Skeletal muscle tissue (tissue), 4 donors: ENCODE results near the gene SLC9A7. TPM values are rescaled to one million over a fixed set of nuclear protein-coding genes. Genes with fewer than 3 reads are reported as not detected.

Experiments used
- H3K27ac ChIP-seq: one replicate; pipeline ENCODE4 v1.7.0; 2013; ENCODE audit warnings: mild to moderate bottlenecking, low read depth, low read length, inconsistent platforms
- H3K27me3 ChIP-seq, 3 donors: one replicate each; pipeline ENCODE4 v1.7.0; 2013; ENCODE audit warnings: low read length in 3 of 3; ENCODE audit not compliant: control insufficient read depth in 3 of 3, insufficient read depth in 3 of 3
- H3K36me3 ChIP-seq, 3 donors: one replicate each; pipeline ENCODE4 v1.7.0; 2013; ENCODE audit warnings: low read length in 3 of 3; ENCODE audit not compliant: control insufficient read depth in 3 of 3, insufficient read depth in 3 of 3
- H3K4me1 ChIP-seq, 3 donors: one replicate each; pipeline ENCODE4 v1.7.0; 2013; ENCODE audit warnings: low read length in 3 of 3, mild to moderate bottlenecking in 3 of 3; ENCODE audit not compliant: control insufficient read depth in 3 of 3, insufficient read depth in 3 of 3
- H3K4me3 ChIP-seq, 3 donors: one replicate each; pipeline ENCODE4 v1.7.0; 2013; ENCODE audit warnings: low read length in 3 of 3
- H3K9ac ChIP-seq, 3 donors: one replicate each; pipeline ENCODE4 v1.7.0; 2013; ENCODE audit warnings: low read length in 3 of 3, mild to moderate bottlenecking in 3 of 3, moderate library complexity in 2 of 3, low read depth in 1 of 3
- H3K9me3 ChIP-seq, 3 donors: one replicate each; pipeline ENCODE4 v1.7.0; 2013; ENCODE audit warnings: low read length in 3 of 3; ENCODE audit not compliant: control insufficient read depth in 3 of 3
- total RNA-seq: library from RNA; depleted of rRNA; stranded (reverse); fragments of >200 nt; gene quantifications from one replicate; pipeline ENCODE4 v1.2.3, GENCODE V29; 2014
- donor health status: Osteomylitis.

Gene SLC9A7
- total RNA-seq, 1 donor from 2014 or later = 13.0 TPM

DNA sequence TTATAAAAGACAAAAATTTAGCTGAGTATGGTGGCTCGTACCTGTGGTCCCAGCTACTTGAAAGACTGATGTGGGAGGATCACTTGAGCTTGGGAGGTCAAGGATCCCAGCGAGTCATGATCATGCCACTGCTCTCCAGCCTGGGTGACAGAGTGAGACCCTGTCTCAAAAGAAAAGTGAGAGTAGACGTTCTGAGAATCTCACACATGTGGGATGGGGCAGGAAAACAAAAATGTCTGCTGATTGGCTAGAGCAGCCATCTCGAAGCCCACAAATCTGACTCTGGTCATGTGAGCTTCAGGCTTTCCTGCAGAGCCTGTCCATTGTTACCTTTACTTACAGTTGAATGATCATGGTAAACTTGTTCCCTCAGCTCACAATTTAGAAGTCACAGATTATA is 23.1 kb upstream of the SLC9A7 start:
- no peak overlapping the region for H3K9ac ChIP-seq
- H3K4me3 ChIP-seq = no peak overlapping the region
- no peaks in the 10 kb centered on the region for H3K27me3 ChIP-seq
- no peak overlapping the region for H3K27ac ChIP-seq
- H3K36me3 ChIP-seq = no peaks in the 10 kb centered on the region
- no peaks in the 10 kb centered on the region for H3K9me3 ChIP-seq
- H3K4me1 ChIP-seq = peaks cover 0 to 3% (median 0%) of the 10 kb centered on the region in 3 donors

DNA sequence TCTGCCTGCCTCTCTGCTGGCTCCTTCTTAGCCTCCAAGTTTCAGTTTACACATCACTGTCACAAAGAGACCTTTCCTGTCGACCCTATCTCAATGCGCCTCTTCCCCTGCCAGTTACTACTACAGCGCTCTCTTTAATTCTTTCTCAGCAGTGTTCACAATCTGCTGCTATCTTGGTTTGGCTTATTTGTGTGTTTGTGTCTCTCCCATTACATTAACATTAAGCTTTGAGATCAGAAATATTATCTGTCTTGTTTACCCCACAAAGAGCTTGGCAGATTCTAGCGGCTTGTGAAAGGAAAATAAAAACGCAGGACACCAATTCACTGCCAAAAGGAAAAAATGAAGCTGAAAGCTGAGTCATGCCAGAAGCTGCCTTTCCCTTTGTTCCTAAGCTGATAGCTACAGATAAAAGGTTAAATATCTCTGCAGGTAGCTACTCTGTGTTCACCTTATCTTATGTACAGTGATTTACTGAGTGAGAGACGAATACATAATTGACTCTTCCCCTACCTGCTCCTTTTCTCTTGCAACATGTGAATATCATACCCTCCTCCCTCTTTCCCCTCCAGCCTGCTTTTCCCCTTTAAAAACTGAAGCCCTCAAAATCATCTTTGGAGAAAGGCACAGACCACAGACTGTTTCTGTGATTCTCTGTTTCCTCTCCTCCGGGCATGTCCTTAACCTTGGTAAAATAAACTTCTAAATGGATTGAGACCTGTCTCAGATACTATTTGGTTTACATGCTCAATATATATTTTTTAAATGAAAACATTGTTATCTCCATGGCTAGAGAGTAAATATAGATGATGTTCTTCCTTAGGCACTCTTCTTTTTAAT is 19.3 kb upstream of the SLC9A7 start:
- Histone ChIP-seq H3K27me3 (no peaks in the 10 kb centered on the region), H3K27ac (no peak overlapping the region), H3K4me1 (peaks cover 0 to 3% (median 0%) of the 10 kb centered on the region in 3 donors), H3K9ac (no peak overlapping the region), H3K36me3 (no peaks in the 10 kb centered on the region), H3K4me3 (peak overlapping the region in 1 of 3 donors; percentile 36), H3K9me3 (no peaks in the 10 kb centered on the region)

DNA sequence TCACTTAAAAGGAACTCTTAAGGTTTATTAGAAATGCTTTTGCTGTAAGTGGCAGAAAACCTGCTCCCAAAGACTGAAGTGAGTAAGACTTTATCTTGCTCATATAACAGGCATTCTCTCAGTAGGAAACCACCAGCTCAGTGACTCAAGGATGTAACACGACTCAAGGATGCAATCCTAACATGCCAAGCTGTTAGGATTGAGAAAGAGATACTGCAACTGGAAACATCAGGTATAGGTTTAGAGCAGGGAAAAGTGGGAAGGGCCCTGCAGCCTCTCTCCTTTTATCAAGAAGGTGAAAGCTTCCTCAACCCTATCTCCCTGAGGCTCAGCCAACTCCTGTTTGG is 11.9 kb upstream of the SLC9A7 start:
- H3K36me3 ChIP-seq = no peaks in the 10 kb centered on the region
- H3K9ac ChIP-seq = no peak overlapping the region
- no peak overlapping the region for H3K27ac ChIP-seq
- no peaks in the 10 kb centered on the region for H3K27me3 ChIP-seq
- H3K4me3 ChIP-seq = no peak overlapping the region
- no peaks in the 10 kb centered on the region for H3K9me3 ChIP-seq
- H3K4me1 ChIP-seq = no peaks in the 10 kb centered on the region

DNA sequence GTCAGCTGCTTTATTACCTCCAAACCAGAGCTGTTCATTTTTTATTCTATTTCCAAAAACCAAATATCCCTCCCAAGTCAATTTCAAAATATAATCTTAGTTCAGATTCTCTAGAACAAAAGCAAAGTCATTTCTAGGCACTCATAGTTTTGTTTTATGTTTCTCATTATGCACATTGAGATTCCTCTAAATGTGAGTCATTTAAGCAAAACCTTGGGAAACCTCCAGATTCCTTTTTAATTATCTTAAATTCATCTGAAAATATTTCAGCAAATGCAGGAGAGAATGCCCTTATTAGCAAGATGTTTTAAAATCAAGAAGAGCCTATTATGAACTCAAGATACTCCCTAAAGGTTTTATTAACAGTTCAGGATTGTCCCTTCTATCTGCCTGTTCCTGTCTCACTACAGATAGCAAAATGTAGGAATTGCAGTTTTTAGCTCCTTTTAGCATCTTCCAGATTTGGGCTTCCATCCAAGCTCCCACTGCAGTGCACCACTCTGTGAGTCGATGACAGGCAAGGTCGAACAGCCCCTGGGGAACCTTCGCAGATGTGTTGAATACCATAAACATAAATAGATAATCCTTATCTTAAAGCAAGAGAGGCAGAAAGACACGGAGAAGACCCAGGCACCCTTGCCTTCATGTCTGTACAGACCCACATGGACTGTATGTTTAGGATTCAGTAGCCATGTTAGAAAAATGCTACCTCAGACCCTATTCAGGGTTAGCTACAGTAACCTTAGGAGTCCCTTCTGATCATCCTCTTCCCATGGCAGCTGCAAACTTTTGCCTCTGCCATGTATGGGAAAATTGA is 11.3 kb upstream of the SLC9A7 start:
- H3K4me1 ChIP-seq = no peaks in the 10 kb centered on the region
- no peaks in the 10 kb centered on the region for H3K9me3 ChIP-seq
- no peaks in the 10 kb centered on the region for H3K27me3 ChIP-seq
- H3K9ac ChIP-seq = no peak overlapping the region
- H3K4me3 ChIP-seq = no peak overlapping the region
- no peaks in the 10 kb centered on the region for H3K36me3 ChIP-seq
- H3K27ac ChIP-seq = no peak overlapping the region

DNA sequence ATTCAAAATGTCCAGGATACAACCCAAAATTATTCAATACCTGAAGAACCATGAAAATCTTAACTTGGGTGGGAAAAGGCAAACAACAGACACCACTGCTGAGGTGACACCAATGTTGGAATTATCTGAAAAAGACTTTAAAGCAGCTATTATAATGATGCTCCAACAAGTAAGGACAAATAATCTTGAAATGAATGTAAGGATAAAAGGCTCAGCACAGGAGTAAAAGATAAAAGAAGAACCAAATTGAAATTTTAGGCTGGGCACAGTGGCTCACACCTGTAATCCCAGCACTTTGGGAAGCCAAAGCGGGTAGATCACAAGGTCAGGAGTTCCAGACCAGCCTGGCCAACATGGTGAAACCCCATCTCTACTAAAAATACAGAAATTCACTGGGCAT is 4.0 kb upstream of the SLC9A7 start:
- no peak overlapping the region for H3K9ac ChIP-seq
- H3K4me3 ChIP-seq = no peak overlapping the region
- H3K27ac ChIP-seq = no peak overlapping the region
- peaks cover 0 to 6% (median 4%) of the 10 kb centered on the region in 3 donors for H3K4me1 ChIP-seq
- no peaks in the 10 kb centered on the region for H3K36me3 ChIP-seq
- peaks cover 0 to 1% (median 0%) of the 10 kb centered on the region in 3 donors for H3K9me3 ChIP-seq
- no peaks in the 10 kb centered on the region for H3K27me3 ChIP-seq

DNA sequence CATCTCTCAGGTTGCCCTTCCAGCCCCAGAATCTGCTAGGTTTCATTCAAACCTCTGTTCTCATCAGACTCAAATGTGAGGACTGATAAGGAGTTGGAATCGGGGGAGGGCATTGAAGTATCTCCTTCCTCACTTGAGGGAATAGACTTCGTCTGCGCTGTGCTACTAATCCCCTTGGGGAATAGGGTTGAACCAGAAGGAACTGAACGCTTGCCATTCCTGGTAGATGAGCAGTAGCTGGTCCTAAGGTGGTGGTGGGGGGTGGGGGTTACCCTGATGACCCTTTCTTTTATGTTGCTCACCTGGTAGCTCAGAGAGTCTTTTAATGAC is 692 bp upstream of the SLC9A7 start:
- H3K4me1 ChIP-seq = peaks cover 0 to 6% (median 4%) of the 10 kb centered on the region in 3 donors
- H3K27me3 ChIP-seq = no peaks in the 10 kb centered on the region
- no peaks in the 10 kb centered on the region for H3K36me3 ChIP-seq
- peaks cover 0 to 1% (median 0%) of the 10 kb centered on the region in 3 donors for H3K9me3 ChIP-seq
- H3K27ac ChIP-seq = peak overlapping the region; percentile 51
- peak overlapping the region in 2 of 3 donors; percentile 42 to 76 for H3K9ac ChIP-seq
- H3K4me3 ChIP-seq = peak overlapping the region; percentile 60 to 72 (median 71)

DNA sequence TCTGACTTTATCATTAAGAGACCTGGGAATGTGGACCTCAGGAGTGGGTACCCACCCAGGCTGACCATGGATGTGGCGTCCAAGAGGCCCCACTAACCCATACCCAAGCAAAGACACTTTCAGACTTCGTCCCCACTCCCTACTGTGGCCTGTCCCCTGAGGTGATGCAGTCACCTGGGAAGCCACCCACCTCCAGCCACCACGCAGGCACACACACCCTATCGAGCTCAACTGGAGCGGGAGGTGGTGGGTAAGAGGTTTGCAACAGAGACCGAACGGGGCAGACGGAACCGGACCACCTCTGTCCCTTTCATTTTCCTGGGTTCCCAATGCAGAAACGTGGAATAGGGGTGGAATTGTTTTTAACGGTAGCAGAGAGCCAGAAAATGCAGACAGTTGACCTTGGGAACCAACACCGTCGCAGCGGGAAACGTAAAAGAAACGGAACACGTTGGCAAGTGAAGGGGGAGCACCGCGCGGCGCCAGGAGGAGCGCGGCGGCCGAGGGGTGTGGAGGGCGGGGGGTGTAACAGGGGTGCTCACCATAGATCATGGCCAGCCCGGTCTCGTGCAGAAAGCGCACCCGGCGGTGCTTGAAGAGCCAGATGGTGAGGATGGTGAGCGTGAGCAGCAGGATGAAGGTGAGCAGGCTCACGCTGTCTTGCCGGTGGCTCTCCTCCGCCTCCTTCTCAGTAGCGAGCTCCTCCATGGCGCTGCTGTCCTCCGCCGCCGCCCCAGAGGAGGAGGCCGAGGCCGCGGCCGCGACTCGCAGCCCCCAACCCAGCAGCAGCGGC is 559 bp downstream of the SLC9A7 start:
- no peaks in the 10 kb centered on the region for H3K27me3 ChIP-seq
- H3K4me3 ChIP-seq = peak overlapping the region; percentile 54 to 72 (median 71)
- H3K36me3 ChIP-seq = no peaks in the 10 kb centered on the region
- peaks cover 0 to 1% (median 0%) of the 10 kb centered on the region in 3 donors for H3K9me3 ChIP-seq
- no peak overlapping the region for H3K27ac ChIP-seq
- peaks cover 0 to 6% (median 4%) of the 10 kb centered on the region in 3 donors for H3K4me1 ChIP-seq
- H3K9ac ChIP-seq = peak overlapping the region; percentile 20 to 76 (median 33)

DNA sequence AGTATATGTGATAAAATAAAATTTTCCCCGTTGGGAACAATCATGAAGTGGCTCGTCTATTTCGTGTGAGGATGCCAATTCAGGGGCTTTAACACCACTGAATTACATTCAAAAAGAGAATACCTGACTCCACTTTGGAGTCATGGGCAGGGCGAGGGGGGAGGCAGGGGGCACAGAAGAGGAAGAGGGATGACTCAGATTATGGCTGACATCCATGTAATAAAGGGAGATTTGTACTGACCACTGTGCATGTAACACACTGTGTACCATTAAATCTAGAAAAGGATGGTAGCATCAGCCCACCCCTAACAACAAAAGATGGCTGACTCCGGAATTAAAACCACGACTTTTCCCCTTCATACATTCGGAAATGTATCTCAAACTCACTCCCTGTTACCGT is 1.3 kb downstream of the SLC9A7 start:
- Histone ChIP-seq H3K27ac (no peak overlapping the region), H3K9me3 (peaks cover 0 to 1% (median 0%) of the 10 kb centered on the region in 3 donors), H3K4me1 (peaks cover 0 to 6% (median 4%) of the 10 kb centered on the region in 3 donors), H3K9ac (peak overlapping the region in 1 of 3 donors; percentile 33), H3K4me3 (no peak overlapping the region), H3K27me3 (no peaks in the 10 kb centered on the region), H3K36me3 (no peaks in the 10 kb centered on the region)

DNA sequence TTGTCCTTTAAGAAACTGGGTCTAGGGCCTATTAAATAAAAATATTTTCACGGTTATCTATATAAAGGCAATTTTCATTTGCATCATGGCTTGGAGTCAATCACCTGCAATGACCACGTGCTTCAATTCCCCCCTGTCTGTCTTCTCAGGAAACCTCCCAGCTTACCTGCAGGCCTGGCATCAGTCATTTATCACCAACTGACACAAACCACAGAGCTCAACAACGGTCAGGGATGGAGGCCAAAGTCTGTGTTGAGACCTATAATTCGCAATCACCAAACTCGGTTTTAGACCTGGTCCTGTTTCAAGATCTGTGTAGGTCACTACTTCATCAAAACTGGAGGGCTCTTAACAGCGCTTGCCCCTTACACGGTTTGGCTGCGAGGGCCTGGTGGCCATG is 1.9 kb downstream of the SLC9A7 start:
- H3K27ac ChIP-seq = no peak overlapping the region
- no peaks in the 10 kb centered on the region for H3K36me3 ChIP-seq
- H3K9ac ChIP-seq = no peak overlapping the region
- H3K9me3 ChIP-seq = peaks cover 0 to 1% (median 0%) of the 10 kb centered on the region in 3 donors
- H3K4me1 ChIP-seq = peaks cover 0 to 6% (median 4%) of the 10 kb centered on the region in 3 donors
- H3K27me3 ChIP-seq = no peaks in the 10 kb centered on the region
- no peak overlapping the region for H3K4me3 ChIP-seq
